Colonic mucosa (tissue), 4 donors: ENCODE measurements around the gene SKP1. TPM values are rescaled to one million over a fixed set of nuclear protein-coding genes. Genes with fewer than 3 reads are reported as not detected.

ENCODE experiments used
- DNase-seq: peaks from one replicate; pipeline ENCODE4 v3.0.0-alpha.2; 2020
- H3K27ac ChIP-seq: fragments of 200-600 bp; one replicate; pipeline ENCODE4 v1.8.0; 2021
- H3K27me3 ChIP-seq: fragments of 200-600 bp; one replicate; pipeline ENCODE4 v1.8.0; 2021
- H3K36me3 ChIP-seq: fragments of 200-600 bp; one replicate; pipeline ENCODE4 v1.8.0; 2021
- H3K4me1 ChIP-seq: fragments of 200-600 bp; one replicate; pipeline ENCODE4 v1.8.0; 2021; ENCODE audit warnings: mild to moderate bottlenecking
- H3K4me3 ChIP-seq: fragments of 200-600 bp; one replicate; pipeline ENCODE4 v1.8.0; 2021
- H3K9ac ChIP-seq, 2 donors: one replicate each; pipeline ENCODE4 v1.7.0; 2013; ENCODE audit warnings: control low read depth in 2 of 2, low read depth in 2 of 2, low read length in 2 of 2
- H3K9me3 ChIP-seq: fragments of 200-600 bp; one replicate; pipeline ENCODE4 v1.8.0; 2021
- intact Hi-C: fragments of 100-400 bp; cut with DNase I; formaldehyde crosslinking; loops from one replicate; pipeline ENCODE4 v1.14.1; 2022
- total RNA-seq, 2 donors: library from RNA; stranded (reverse); fragmentation: NEBNext Ultra II Directional in 1 of 2; extraction: Animal tissue kit (Norgen Biotek cat#: 25700) in 1 of 2; gene quantifications; one replicate each; pipeline ENCODE4 v1.2.1, GENCODE V29; 2021
- TF ChIP-seq, protein P1 (sequence below): fragments of 200-600 bp; IDR thresholded peaks from one replicate; pipeline ENCODE4 v1.8.0; 2022; ENCODE audit warnings: antibody characterized with exemption, mild to moderate bottlenecking
- donor health status: healthy.
- donor health status: DM: no; HTN: no; CAD: no.
- donor health status: DM: no; HTN: no; CAD: no.

The SKP1 gene
- total RNA-seq, 2 donors from 2014 or later, result 235 to 272 TPM

DNA sequence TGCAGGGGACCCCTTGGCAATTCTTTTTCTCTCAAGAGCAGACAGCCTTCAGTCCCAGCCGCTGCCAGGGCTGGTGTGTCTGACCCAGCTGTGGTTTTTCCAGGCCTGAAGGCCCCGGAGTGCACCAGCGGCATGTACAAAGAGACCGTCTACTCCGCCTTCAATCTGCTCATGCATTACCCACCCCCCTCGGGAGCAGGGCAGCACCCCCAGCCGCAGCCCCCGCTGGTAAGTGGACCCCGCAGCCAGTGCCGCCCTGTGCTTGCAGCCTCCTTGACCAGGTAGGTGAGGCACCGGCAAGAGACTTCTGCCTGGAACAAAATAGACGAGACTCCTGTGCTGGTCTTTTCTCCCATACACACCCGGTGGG, 61.0 kb downstream of the SKP1 start:
- no peak overlapping the region for H3K9ac ChIP-seq

DNA sequence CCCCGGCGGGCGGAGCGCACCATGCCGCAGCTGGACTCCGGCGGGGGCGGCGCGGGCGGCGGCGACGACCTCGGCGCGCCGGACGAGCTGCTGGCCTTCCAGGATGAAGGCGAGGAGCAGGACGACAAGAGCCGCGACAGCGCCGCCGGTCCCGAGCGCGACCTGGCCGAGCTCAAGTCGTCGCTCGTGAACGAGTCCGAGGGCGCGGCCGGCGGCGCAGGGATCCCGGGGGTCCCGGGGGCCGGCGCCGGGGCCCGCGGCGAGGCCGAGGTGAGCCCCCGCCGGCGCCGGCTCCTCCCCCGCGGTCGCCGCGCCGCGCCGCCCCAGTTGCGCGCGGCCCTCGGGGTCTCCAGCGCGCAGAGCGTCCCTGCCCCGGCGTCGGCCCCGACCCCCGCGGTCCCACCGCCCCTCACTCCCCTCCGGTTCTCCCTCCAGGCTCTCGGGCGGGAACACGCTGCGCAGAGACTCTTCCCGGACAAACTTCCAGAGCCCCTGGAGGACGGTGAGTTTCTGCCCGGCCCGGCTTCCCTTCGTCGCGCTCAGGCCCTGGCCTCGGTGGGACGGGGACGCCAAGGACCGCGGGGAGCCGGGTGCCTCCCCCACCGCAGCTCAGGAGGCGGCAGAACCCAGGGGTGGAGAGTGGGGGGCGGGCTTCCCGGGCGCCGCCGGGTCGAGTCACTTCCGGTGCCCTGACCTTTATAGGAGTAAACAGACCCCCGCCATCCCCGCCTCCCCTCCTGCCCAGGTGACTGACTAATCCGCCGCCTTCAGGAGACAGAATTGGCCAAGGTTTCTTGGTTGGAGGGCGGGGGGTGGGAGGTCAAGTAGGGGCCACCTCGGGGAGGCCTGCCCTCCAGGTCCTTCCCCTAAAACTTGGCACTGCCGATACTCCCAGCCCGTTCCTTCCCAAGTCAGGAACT, 61.6 kb downstream of the SKP1 start:
- no peak overlapping the region for H3K27ac ChIP-seq
- TF ChIP-seq, protein P1, sequence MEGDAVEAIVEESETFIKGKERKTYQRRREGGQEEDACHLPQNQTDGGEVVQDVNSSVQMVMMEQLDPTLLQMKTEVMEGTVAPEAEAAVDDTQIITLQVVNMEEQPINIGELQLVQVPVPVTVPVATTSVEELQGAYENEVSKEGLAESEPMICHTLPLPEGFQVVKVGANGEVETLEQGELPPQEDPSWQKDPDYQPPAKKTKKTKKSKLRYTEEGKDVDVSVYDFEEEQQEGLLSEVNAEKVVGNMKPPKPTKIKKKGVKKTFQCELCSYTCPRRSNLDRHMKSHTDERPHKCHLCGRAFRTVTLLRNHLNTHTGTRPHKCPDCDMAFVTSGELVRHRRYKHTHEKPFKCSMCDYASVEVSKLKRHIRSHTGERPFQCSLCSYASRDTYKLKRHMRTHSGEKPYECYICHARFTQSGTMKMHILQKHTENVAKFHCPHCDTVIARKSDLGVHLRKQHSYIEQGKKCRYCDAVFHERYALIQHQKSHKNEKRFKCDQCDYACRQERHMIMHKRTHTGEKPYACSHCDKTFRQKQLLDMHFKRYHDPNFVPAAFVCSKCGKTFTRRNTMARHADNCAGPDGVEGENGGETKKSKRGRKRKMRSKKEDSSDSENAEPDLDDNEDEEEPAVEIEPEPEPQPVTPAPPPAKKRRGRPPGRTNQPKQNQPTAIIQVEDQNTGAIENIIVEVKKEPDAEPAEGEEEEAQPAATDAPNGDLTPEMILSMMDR, result no peak
- intact Hi-C loops, result no loop called here

More for the DNA sequence above, 61.0 kb downstream of the SKP1 start:
- TF ChIP-seq, protein P1, result no peak
- H3K4me1 ChIP-seq, result no peaks in the 10 kb centered on the region
- H3K27me3 ChIP-seq, result peaks cover 12% of the 10 kb centered on the region
- H3K9me3 ChIP-seq, result no peaks in the 10 kb centered on the region
- intact Hi-C loops, result no loop called here
- H3K27ac ChIP-seq, result no peak overlapping the region
- H3K36me3 ChIP-seq, result no peaks in the 10 kb centered on the region
- H3K4me3 ChIP-seq, result peak overlapping the region; percentile 40
- no peak for DNase-seq

DNA sequence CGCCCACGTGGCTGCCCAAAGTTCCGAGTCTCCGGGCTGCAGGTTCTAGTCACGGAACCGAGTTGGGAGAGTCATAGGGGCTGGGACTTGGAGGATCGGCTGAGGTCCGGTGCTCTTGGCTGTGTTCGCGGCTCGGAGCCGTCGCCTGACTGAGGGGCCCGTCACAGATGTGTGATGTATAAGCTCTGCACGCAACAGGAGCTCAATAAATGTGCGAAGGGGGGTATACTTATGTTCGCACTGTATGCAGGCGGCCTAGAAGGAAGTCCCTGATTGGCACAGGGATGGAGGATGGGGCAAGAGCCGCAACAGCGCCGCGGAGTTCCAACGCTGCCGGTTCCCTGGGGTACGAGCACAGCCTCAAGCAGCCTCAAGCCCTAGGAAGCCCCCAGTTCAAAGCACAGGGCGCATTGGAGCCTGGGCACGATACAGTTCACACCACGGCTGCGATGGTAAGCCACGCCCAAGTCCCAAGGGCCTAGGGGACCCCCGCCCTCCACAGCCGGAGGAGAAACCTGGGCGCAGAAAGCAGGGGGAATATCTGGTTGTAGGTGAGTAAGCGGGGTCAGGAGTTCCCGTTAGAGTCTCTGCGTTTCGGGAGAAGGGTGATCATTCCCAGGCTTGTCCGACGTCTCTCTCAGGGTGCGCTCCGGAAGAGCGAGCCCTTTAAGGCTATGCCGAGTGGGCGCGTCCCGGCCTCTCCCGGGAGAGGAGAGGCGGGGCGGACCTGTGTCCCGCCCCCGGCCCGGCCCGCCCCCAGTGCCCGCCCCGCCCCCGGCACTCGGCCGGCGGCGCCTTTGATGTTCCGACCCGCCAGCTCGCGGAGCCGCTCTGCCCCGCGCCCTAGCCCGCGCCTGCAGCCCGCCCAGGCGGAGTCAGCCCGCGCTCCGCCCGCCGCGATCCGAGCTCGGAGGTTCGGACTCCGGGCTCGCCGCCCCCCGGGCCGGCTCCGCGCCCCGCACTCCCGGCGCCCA, 62.6 kb downstream of the SKP1 start, which contains the start of gene TCF7:
Gene TCF7 (plus strand): TSS at position 780 of the 974 bp plus-strand sequence. CDS start 226 bp downstream, outside the sequence.
- DNase-seq, result peak; percentile 78
- H3K36me3 ChIP-seq, result no peaks in the 10 kb centered on the region
- H3K27ac ChIP-seq, result no peak within 1 kb of the TSS
- TF ChIP-seq, protein P1, result no peak
- peak within 1 kb of the TSS; percentile 52 for H3K4me3 ChIP-seq
- no peaks in the 10 kb centered on the region for H3K9me3 ChIP-seq
- peaks cover 12% of the 10 kb centered on the region for H3K27me3 ChIP-seq
- intact Hi-C loops, result no loop called here
- peak within 1 kb of the TSS; percentile 74 to 83 for H3K9ac ChIP-seq
- no peaks in the 10 kb centered on the region for H3K4me1 ChIP-seq

More for the DNA sequence above, 61.6 kb downstream of the SKP1 start:
- DNase-seq, result no peak
- Histone ChIP-seq H3K4me3 (peak overlapping the region; percentile 40), H3K9ac (peak overlapping the region in 1 of 2 donors; percentile 15), H3K4me1 (no peaks in the 10 kb centered on the region), H3K27me3 (peaks cover 12% of the 10 kb centered on the region), H3K9me3 (no peaks in the 10 kb centered on the region), H3K36me3 (no peaks in the 10 kb centered on the region)

DNA sequence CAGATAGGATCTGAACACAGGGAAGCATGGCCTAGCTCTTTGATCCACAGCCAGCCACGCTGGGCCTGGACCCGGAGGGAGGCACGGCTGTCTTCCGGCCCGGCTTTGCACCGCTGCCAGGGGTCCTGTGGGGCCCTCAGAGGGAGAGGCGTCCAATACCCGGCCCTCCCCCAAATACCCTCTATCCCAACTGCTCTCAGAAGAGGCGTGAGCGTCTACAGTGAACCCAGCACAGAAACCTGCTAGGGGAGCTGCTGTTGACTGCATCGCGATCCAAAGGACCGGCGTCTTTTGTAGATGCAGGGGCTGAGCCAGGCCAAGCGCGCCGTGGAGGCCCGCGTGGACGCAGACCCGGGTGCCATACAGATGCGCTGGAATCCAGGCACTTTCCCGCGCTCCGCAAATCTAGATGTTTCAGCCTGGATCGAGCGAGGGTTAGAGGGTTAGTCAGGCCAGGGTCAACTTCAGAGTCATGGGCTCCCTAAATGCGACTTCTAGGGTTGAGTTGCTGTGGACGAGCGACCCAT, 63.3 kb downstream of the SKP1 start:
- Histone ChIP-seq H3K27ac (no peak overlapping the region), H3K36me3 (no peaks in the 10 kb centered on the region), H3K27me3 (peaks cover 12% of the 10 kb centered on the region), H3K4me1 (no peaks in the 10 kb centered on the region), H3K9ac (peak overlapping the region in 1 of 2 donors; percentile 83), H3K9me3 (no peaks in the 10 kb centered on the region), H3K4me3 (peak overlapping the region; percentile 52)
- no peak for DNase-seq
- intact Hi-C loops, result no loop called here
- TF ChIP-seq, protein P1, result no peak
